Ovary (tissue), 9 donors: ENCODE measurements around the gene YDJC. TPM values are rescaled to one million over a fixed set of nuclear protein-coding genes. Genes with fewer than 3 reads are reported as not detected.
"Not testable (repeated sequence)": the region's sequence is repeated elsewhere in the genome, so short reads cannot be mapped to it uniquely, and the experiment has no call there.

ENCODE experiments used
- DNase-seq, 5 donors: peaks; one replicate each; pipeline ENCODE4 v3.0.0-alpha.2; 2019 to 2020
- H3K27ac ChIP-seq, 2 donors: fragments of 200-600 bp; one replicate each; pipeline versions ENCODE4 v1.5.1 to v1.8.0; 2019 to 2022
- H3K27me3 ChIP-seq: fragments of 200-600 bp; one replicate; pipeline ENCODE4 v1.8.0; 2022
- H3K36me3 ChIP-seq: fragments of 200-600 bp; sonication (generic); one replicate; pipeline ENCODE4 v1.5.1; 2019
- H3K4me1 ChIP-seq: one replicate; pipeline ENCODE4 v1.8.1; 2013; ENCODE audit warnings: mild to moderate bottlenecking, moderate library complexity; ENCODE audit not compliant: insufficient read depth
- H3K4me3 ChIP-seq: fragments of 200-600 bp; sonication (generic); one replicate; pipeline ENCODE4 v1.5.1; 2017
- H3K9me3 ChIP-seq, 2 donors: fragments of 200-600 bp in 1 of 2; sonication (generic) in 1 of 2; one replicate each; pipeline versions ENCODE4 v1.5.1 to v1.8.1; 2013 to 2019; ENCODE audit warnings: mild to moderate bottlenecking in 1 of 2, moderate library complexity in 1 of 2
- EP300 ChIP-seq: sonication (generic); formaldehyde crosslinking; IDR thresholded peaks from one replicate; pipeline ENCODE4 v1.6.1; 2017; ENCODE audit warnings: antibody characterized with exemption
- POLR2A ChIP-seq: fragments of 450-650 bp; IDR thresholded peaks from one replicate; pipeline ENCODE4 v1.6.1; 2017; ENCODE audit warnings: antibody characterized with exemption, mild to moderate bottlenecking, moderate library complexity
- WGBS, 3 donors: extraction: QIAGEN DNeasy Blood & Tissue Kit in 1 of 3; methylation state at CpG; one replicate each; pipeline versions ENCODE4 v1.1.5 to v1.1.7; 2013 to 2017; 5-methylcytosine and 5-hydroxymethylcytosine counted together
- intact Hi-C, 4 donors: fragments of 100-400 bp; cut with DNase I; formaldehyde crosslinking; loops; one replicate each; pipeline versions ENCODE4 v1.11.0 to v1.15.1; 2022 to 2023
- polyA plus RNA-seq, 2 donors: library from polyadenylated mRNA; stranded (reverse); fragments of 200-250 nt in 1 of 2; fragments of 350-450 nt in 1 of 2; fragmentation: Illumina TruSeq in 1 of 2; extraction: RNeasy Lipid Tissue Mini Kit (QIAGEN cat#74804) in 1 of 2; gene quantifications; one replicate each; pipeline ENCODE4 v1.2.3, GENCODE V29; 2013 to 2014
- total RNA-seq, 7 donors: library from RNA; depleted of rRNA in 2 of 7; stranded (reverse); fragments of >200 nt in 2 of 7; fragmentation: NEBNext Ultra II Directional in 3 of 7; extraction: Animal tissue kit (Norgen Biotek cat#: 25700) in 3 of 7; gene quantifications; one replicate each; pipeline versions ENCODE4 v1.1.0 to v1.2.4, GENCODE V29; 2016 to 2023
- TF ChIP-seq, protein P1 (sequence below), 3 donors: fragments of 450-650 bp in 2 of 3; fragments of 200-600 bp in 1 of 3; IDR thresholded peaks; one replicate each; pipeline versions ENCODE4 v1.5.1 to v1.8.0; 2016 to 2022; ENCODE audit warnings: antibody characterized with exemption in 3 of 3, mild to moderate bottlenecking in 1 of 3
- donor health status: DM: no; HTN: no; CAD: no; lungs with moderate emphysema.
- donor health status: DM: no; HTN: no; CAD: no.
- donor health status: Bipolar disorder and iron deficiency.
- donor health status: DM: yes; HTN: yes; CAD: no.
- donor health status: DM: no; HTN: no; CAD: no.
- donor health status: DM: yes; HTN: yes; CAD: no.

Gene YDJC
- total and polyA plus RNA-seq, 9 donors: 1.8 to 45.1 (median 17.0) TPM

DNA sequence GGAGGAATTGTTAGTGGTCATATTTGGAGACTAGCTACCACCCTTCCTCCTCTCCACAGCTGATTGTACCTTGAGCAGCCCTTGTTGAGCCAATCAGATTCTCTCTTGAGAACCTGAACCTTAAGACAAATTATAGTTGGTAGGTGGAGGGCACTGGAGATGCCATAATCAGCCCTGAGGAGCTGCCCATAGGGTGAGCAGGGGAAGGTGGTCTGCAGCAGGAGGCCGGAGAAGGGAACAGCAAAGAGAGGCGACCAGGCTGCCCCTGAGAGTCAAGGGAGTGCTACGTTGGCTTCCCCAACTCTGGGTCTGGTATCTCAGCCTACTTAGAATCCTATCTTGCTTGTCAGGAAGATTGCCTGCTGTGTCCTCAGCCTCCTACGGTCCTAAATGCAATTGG is 9.5 kb upstream of the YDJC start:
- TF ChIP-seq EP300 (no peak), POLR2A (no peak)
- TF ChIP-seq, protein P1, sequence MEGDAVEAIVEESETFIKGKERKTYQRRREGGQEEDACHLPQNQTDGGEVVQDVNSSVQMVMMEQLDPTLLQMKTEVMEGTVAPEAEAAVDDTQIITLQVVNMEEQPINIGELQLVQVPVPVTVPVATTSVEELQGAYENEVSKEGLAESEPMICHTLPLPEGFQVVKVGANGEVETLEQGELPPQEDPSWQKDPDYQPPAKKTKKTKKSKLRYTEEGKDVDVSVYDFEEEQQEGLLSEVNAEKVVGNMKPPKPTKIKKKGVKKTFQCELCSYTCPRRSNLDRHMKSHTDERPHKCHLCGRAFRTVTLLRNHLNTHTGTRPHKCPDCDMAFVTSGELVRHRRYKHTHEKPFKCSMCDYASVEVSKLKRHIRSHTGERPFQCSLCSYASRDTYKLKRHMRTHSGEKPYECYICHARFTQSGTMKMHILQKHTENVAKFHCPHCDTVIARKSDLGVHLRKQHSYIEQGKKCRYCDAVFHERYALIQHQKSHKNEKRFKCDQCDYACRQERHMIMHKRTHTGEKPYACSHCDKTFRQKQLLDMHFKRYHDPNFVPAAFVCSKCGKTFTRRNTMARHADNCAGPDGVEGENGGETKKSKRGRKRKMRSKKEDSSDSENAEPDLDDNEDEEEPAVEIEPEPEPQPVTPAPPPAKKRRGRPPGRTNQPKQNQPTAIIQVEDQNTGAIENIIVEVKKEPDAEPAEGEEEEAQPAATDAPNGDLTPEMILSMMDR (IDR thresholded peaks at IDR 0.05): no peak
- Histone ChIP-seq H3K9me3 (no peaks in the 10 kb centered on the region), H3K27ac (no peak overlapping the region), H3K36me3 (no peaks in the 10 kb centered on the region), H3K4me3 (no peak overlapping the region), H3K4me1 (peaks cover 2% of the 10 kb centered on the region), H3K27me3 (no peaks in the 10 kb centered on the region)
- intact Hi-C loops: no loop called here
- 70 to 76% (median 74%) methylated on average over 4 of the region's 4 CpGs for WGBS, 3 donors
- DNase-seq: no peak

DNA sequence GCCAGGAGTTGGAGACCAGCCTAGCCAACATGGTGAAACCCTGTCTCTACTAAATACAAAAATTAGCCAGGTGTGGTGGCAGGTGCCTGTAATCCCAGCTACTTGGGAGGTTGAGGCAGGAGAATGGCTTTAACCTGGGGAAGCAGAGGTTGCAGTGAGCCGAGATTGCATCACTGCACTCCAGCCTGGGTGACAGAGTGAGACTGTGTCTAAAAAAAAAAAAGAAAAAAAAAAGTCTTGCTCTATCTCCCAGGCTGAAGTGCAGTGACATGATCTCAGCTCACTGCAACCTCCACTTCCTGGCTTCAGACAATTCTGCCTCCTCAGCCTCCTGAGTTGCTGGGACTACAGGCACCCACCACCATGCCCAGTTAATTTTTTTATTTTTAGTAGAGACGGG is 7.6 kb upstream of the YDJC start:
- WGBS, 3 donors: 87 to 91% (median 90%) methylated on average over 2 of the region's 2 CpGs
- intact Hi-C loops: not testable (repeated sequence)

DNA sequence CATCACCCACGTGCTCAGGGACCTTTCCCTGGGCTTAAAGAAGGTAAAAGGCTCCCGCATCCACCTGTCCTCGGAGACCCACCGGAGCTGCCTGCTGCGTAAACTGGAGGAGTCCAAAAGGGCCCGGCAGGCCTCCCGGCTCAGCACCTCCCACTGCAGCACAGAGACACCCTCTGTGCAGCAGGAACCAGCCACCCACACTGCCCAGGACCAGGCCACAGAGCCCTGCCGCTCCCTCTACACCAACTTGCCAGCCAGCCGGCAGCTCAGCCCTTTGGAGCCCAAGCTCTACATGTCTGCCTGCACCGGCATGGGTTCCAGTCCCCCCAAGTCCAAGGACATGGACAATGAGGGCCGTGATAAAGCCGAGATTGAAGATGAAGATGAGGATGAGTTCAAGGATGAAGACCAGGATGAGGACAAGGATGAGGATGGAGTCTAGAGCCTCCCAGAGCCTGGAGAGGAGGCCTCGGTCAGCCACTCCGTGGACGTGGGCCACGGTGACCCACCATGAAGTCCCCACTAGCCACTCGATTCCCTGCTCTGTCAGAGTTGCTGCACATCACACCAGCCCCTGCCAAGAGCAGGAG is 6.9 kb upstream of the YDJC start:
- intact Hi-C loops: no loop called here
- no peak for DNase-seq
- Histone ChIP-seq H3K27me3 (no peaks in the 10 kb centered on the region), H3K4me1 (peaks cover 2% of the 10 kb centered on the region), H3K36me3 (no peaks in the 10 kb centered on the region), H3K27ac (no peak overlapping the region), H3K4me3 (no peak overlapping the region), H3K9me3 (no peaks in the 10 kb centered on the region)
- 87 to 91% (median 89%) methylated on average over 17 of the region's 17 CpGs for WGBS, 3 donors
- no peak for TF ChIP-seq POLR2A
- no peak for TF ChIP-seq EP300
- TF ChIP-seq, protein P1 (IDR thresholded peaks at IDR 0.05): no peak

More for the DNA sequence above, 7.6 kb upstream of the YDJC start:
- H3K9me3 ChIP-seq, H3K27me3 ChIP-seq, DNase-seq, H3K27ac ChIP-seq, H3K36me3 ChIP-seq, H3K4me3 ChIP-seq, H3K4me1 ChIP-seq: not testable (repeated sequence)

DNA sequence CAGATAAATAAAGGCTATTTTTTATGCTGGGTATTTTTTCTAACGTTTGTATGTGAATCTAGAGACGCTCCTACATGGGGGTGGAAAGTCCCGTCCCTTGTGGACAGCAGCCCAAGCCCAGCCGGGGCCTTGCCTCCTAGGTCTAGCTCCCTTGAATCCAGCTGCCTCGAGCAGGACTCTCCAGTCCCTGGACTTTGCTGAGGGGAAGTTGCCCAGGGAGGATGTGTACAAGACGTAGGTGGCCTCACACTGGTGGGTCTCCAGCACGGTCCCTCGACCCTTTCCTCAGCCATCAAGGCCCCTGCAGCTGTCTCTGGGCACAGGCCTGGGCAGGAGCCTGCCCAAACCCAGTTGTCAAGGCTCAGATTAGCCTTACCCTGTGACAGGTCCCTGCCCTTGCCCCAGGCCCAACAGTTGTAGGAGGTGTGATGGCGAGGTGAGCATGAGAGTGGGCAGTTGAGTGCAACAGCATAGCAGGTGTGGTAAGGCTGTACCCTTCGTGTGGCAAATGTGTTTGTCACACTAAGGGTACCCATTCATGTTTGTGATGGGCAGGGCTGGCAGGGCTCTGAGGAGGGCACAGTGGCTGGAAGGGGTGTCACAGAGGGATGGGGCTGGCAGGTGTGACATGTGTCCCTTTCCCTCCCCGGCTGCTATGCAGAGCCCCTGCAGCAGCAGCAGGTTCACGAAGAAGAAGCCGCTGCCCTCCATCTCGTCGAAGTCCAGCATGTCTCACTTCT is 6.1 kb upstream of the YDJC start:
- WGBS, 3 donors: 74 to 77% (median 77%) methylated on average over 15 of the region's 15 CpGs
- TF ChIP-seq EP300 (no peak), POLR2A (no peak)
- TF ChIP-seq, protein P1 (IDR thresholded peaks at IDR 0.05): no peak
- Histone ChIP-seq H3K4me1 (no peaks in the 10 kb centered on the region), H3K27ac (no peak overlapping the region), H3K4me3 (no peak overlapping the region), H3K27me3 (no peaks in the 10 kb centered on the region), H3K9me3 (no peaks in the 10 kb centered on the region), H3K36me3 (no peaks in the 10 kb centered on the region)
- intact Hi-C loops: no loop called here
- no peak for DNase-seq

DNA sequence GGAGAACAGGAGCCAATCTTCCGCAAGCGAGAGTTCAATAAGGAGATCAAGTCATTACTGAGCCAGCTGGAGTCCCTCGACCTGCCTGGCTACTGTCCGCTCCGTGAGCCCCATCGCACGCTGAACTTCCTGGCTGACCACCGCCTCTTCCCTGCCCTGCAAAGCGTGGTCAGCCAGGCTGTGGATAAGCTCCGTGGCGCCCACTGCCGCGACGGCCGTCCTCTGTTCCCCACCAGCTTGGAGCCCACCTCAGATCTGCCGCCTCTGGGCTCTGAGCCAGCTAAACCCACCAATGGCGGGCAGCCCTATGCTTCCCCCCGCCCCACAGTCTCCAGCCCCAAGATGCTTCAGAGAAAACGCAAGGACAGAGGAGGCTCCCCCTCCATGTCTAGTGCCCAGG is 5.0 kb upstream of the YDJC start:
- intact Hi-C loops: no loop called here
- no peaks in the 10 kb centered on the region for H3K27me3 ChIP-seq
- WGBS, 3 donors: 69 to 74% (median 71%) methylated on average over 19 of the region's 19 CpGs
- no peak for DNase-seq
- H3K27ac ChIP-seq: no peak overlapping the region
- TF ChIP-seq EP300: no peak
- TF ChIP-seq, protein P1 (IDR thresholded peaks at IDR 0.05): no peak
- H3K36me3 ChIP-seq: no peaks in the 10 kb centered on the region
- no peaks in the 10 kb centered on the region for H3K4me1 ChIP-seq
- H3K4me3 ChIP-seq: no peak overlapping the region
- H3K9me3 ChIP-seq: no peaks in the 10 kb centered on the region
